PC-3 (cell line): ENCODE results near the gene RUFY1. TPM values are rescaled to one million over a fixed set of nuclear protein-coding genes. Genes with fewer than 3 reads are reported as not detected.
A peak's percentile ranks its signal among the peaks of the same experiment; 100 is the strongest.
"Not testable (repeated sequence)": the region's sequence is repeated elsewhere in the genome, so short reads cannot be mapped to it uniquely, and the experiment has no call there.

Source experiments
- ATAC-seq: fragments of 200-7000 bp; cut with Tn5 transposase; 2 replicates; pipeline ENCODE4 v1.9.1; 2020; ENCODE audit warnings: mild to moderate bottlenecking, moderate library complexity
- BruUV-seq: library from RNA; stranded (reverse); fragments of 400-500 nt; replicated peaks from 2 replicates; lab custom pipeline; 2021; lab: Mats Ljungman, UMichigan
- CTCF ChIA-PET: fragments of 300-600 bp; sonication (Branson Sonifier 250); formaldehyde crosslinking; loops from one replicate; lab custom pipeline; 2022; ENCODE audit warnings: antibody characterized with exemption; lab: Charles Lee
- POLR2A ChIA-PET: fragments of 300-600 bp; sonication (Branson Sonifier 250); formaldehyde crosslinking; loops from one replicate; lab custom pipeline; 2022; ENCODE audit warnings: antibody characterized with exemption; ENCODE audit not compliant: unreplicated experiment; lab: Charles Lee
- DNase-seq: peaks from one replicate; pipeline ENCODE4 v3.0.0-alpha.2; 2015
- H2AFZ ChIP-seq: fragments of 300-600 bp; sonication (generic); 2 replicates; pipeline ENCODE4 v1.6.0; 2016; ENCODE audit warnings: antibody characterized with exemption, low read length
- H3F3A ChIP-seq: fragments of 300-600 bp; sonication (generic); one replicate; pipeline ENCODE4 v1.6.0; 2017; ENCODE audit warnings: antibody characterized with exemption, low read length, control low read depth, mild to moderate bottlenecking; ENCODE audit not compliant: unreplicated experiment
- H3K27ac ChIP-seq: fragments of 300-600 bp; sonication (generic); 2 replicates; pipeline ENCODE4 v1.5.1; 2016; ENCODE audit warnings: mild to moderate bottlenecking, low read length
- H3K27me3 ChIP-seq: fragments of 300-600 bp; sonication (generic); 2 replicates; pipeline ENCODE4 v1.6.1; 2016; ENCODE audit warnings: low read length, mixed read lengths
- H3K36me3 ChIP-seq: fragments of 300-600 bp; sonication (generic); 2 replicates; pipeline ENCODE4 v1.6.1; 2016; ENCODE audit warnings: low read depth, mixed run types, low read length, mixed read lengths
- H3K4me1 ChIP-seq: fragments of 300-600 bp; sonication (generic); 2 replicates; pipeline ENCODE4 v1.5.1; 2016; ENCODE audit warnings: low read length; ENCODE audit not compliant: insufficient read depth
- H3K4me2 ChIP-seq: fragments of 300-600 bp; sonication (generic); 2 replicates; pipeline ENCODE4 v1.6.0; 2016; ENCODE audit warnings: low read length
- H3K4me3 ChIP-seq: fragments of 300-600 bp; sonication (generic); 2 replicates; pipeline ENCODE4 v1.5.1; 2016; ENCODE audit warnings: mild to moderate bottlenecking, low read length, mixed read lengths
- H3K79me2 ChIP-seq: fragments of 300-600 bp; sonication (generic); 2 replicates; pipeline ENCODE4 v1.6.1; 2017; ENCODE audit warnings: low read length, mixed read lengths
- H3K9ac ChIP-seq: fragments of 300-600 bp; sonication (generic); 2 replicates; pipeline ENCODE4 v1.6.0; 2016; ENCODE audit warnings: mild to moderate bottlenecking, low read length
- H3K9me2 ChIP-seq: fragments of 300-600 bp; sonication (generic); replicated peaks from 2 replicates; pipeline ENCODE4 v1.6.1; 2016; ENCODE audit warnings: mixed run types, low read length, mixed read lengths
- H3K9me3 ChIP-seq: fragments of 300-600 bp; sonication (generic); 2 replicates; pipeline ENCODE4 v1.6.1; 2016; ENCODE audit warnings: low read length, mixed read lengths
- H4K20me1 ChIP-seq: fragments of 300-600 bp; sonication (generic); 2 replicates; pipeline ENCODE4 v1.6.1; 2016; ENCODE audit warnings: low read length, mixed read lengths
- CTCF ChIP-seq: fragments of 300-600 bp; sonication (generic); conservative IDR thresholded peaks from 2 replicates; pipeline ENCODE4 v1.5.1; 2017; ENCODE audit warnings: antibody characterized with exemption, low read depth, mild to moderate bottlenecking, low read length
- EZH2 ChIP-seq: fragments of 300-600 bp; sonication (generic); IDR thresholded peaks from one replicate; pipeline ENCODE4 v1.6.1; 2017; ENCODE audit warnings: antibody characterized with exemption, mild to moderate bottlenecking, low read length; ENCODE audit not compliant: unreplicated experiment
- EZH2phosphoT487 ChIP-seq: fragments of 300-600 bp; sonication (generic); IDR thresholded peaks from 2 replicates; pipeline ENCODE4 v1.6.1; 2018; ENCODE audit warnings: mild to moderate bottlenecking, antibody characterized with exemption, low read length, borderline replicate concordance
- intact Hi-C: fragments of 100-400 bp; cut with micrococcal nuclease; formaldehyde crosslinking; loops from 2 replicates; pipeline ENCODE4 v1.9.0; 2023
- total RNA-seq: library from RNA; depleted of rRNA; stranded (reverse); fragments of >200 nt; gene quantifications from 2 replicates; pipeline ENCODE4 v1.2.3, GENCODE V29; 2014

RUFY1 gene
- total RNA-seq, 1 experiment from 2014 or later = 27.1 TPM

DNA sequence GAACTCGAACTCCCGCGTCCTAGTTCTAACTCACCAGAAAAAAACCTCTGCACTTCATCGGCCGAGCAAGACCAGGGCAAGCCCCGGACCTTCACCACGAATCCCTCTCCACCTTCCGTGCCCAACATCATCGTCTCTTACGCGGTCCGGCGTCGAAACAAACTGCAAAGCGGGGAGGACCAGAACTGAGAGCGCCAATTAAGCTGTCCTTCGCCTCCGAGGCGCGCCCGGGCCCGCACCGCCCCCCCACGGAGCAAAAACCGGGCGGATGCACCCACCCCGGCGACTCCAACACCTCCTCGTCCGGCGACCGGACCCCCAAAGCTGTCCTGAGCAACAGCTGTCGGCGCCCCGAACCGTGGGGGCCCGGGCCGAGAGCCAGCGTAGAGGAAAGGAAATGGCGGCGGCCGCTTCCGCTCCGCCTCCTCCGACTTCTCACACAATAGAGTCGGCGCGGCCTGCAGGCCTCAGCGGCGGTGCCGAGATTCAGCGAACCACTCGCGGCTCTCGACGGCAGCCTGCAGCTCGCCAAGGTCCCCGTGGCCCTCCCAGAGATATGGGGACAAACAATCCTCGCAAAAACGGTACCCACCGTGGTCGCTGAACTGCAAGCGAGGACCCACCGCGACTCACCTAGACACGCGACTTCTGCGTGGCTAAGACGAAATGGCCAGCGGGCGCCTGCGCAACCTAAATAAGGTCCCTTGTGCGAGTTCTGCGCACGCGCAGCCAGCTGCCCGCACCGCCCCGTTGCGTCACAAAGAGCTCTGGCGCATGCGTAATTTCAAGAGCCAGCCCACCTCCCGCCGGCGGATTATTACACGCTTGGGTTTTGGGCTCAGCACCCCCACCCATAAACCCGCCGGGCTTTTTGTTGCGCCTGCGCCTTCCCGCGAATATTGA is 72.9 kb downstream of the RUFY1 start, which contains the start of gene HNRNPH1:
Gene HNRNPH1, minus strand, starts transcription at position 669 of the 903 bp plus-strand sequence. Its CDS starts 538 bp downstream, at position 131.
- Histone ChIP-seq H4K20me1 (peaks cover 43% of the 10 kb centered on the region), H3K79me2 (peaks cover 52% of the 10 kb centered on the region), H2AFZ (peak within 1 kb of the TSS; percentile 71), H3K27me3 (no peaks in the 10 kb centered on the region), H3K36me3 (peaks cover 43% of the 10 kb centered on the region), H3K9ac (peak within 1 kb of the TSS; percentile 99), H3K4me1 (peaks cover 30% of the 10 kb centered on the region), H3K9me2 (no peaks in the 10 kb centered on the region), H3F3A (peaks cover 7% of the 10 kb centered on the region), H3K9me3 (no peaks in the 10 kb centered on the region), H3K27ac (peak within 1 kb of the TSS; percentile 75), H3K4me3 (peak within 1 kb of the TSS; percentile 98), H3K4me2 (peak within 1 kb of the TSS; percentile 95)
- no peak for TF ChIP-seq EZH2phosphoT487
- DNase-seq (peak; percentile 95), ATAC-seq (peak; percentile 55)
- POLR2A ChIA-PET = interaction anchor here (0.5 to 1.2 kb wide), 10 partner anchors 11 to 1416 kb away, joined by 3 to 10 read pairs (median 4); no protein-coding TSS in a partner anchor
- intact Hi-C loops = no loop called here
- no TSS peak for BruUV-seq
- CTCF ChIA-PET = interaction anchor here (0.5 kb wide), 1 partner anchor 57 kb away, joined by 8 read pairs; no protein-coding TSS in a partner anchor

DNA sequence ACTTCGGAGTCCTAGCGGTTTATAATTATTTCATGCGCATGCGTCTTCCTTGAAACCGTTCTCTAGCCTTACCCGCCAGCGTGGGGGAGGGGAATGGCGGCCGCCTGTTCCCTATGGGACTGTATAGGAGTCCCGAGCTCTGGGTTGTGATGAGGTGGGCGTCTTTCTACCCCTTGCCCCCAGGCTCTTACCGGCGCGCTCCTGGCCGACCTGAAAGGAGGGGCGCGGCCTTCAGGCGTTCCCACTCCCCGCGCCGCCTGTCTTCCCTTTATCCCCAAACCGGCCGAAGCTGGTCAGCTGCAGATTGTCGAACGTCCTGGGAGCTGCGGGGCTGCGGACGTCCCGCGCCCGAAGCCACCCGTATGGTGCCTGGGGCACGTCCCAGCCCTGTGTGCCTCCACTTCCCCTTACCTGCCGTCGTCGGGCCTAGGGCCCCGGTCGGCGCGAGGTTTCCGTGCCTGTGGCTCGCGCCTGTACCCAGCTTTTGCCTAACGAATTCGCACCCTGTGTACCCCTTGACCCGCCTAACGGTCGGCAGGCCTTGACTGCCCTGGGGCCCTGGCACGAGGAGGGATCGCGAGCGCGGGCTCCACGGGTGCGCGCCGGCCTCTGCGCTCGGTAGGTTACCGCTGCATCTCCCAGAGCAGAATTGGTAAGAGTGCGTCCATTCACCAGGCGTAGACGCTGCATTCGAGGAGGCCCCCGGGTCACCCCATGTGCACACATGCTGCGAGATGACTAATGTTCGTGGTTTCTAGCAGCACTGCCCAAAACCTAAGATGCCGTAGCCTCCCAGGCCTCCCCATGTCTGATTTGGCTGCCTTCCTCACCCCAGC is 73.8 kb downstream of the RUFY1 start:
- Histone ChIP-seq H3F3A (no peaks in the 10 kb centered on the region), H3K27ac (peak overlapping the region; percentile 67), H3K4me1 (peaks cover 25% of the 10 kb centered on the region), H3K79me2 (peaks cover 43% of the 10 kb centered on the region), H3K27me3 (no peaks in the 10 kb centered on the region), H3K9me2 (no peaks in the 10 kb centered on the region), H3K36me3 (peaks cover 35% of the 10 kb centered on the region), H4K20me1 (peaks cover 35% of the 10 kb centered on the region), H2AFZ (peak overlapping the region; percentile 71), H3K9me3 (no peaks in the 10 kb centered on the region), H3K4me2 (peak overlapping the region; percentile 95), H3K9ac (peak overlapping the region; percentile 84), H3K4me3 (peak overlapping the region; percentile 98)
- peak; percentile 71 for DNase-seq
- TF ChIP-seq EZH2phosphoT487 (no peak), CTCF (no peak), EZH2 (no peak)
- ChIA-PET CTCF (no interaction called here), POLR2A (interaction anchor here (0.6 to 1.2 kb wide), 9 partner anchors 12 to 1417 kb away, joined by 3 to 10 read pairs (median 4); no protein-coding TSS in a partner anchor)
- BruUV-seq = TSS peak; percentile 81
- intact Hi-C loops = no loop called here
- peak; percentile 58 for ATAC-seq

GRCh38 chr5:179624841-179625271 is 74.5 kb downstream of the RUFY1 start:
- Histone ChIP-seq H3K4me3 (peak overlapping the region; percentile 98; the same call in 1 of the 2 replicates), H3K9ac (no peak overlapping the region), H3K27ac (peak overlapping the region; percentile 67; the same call in 1 of the 2 replicates), H3K9me2 (no peaks in the 10 kb centered on the region), H3K27me3 (no peaks in the 10 kb centered on the region), H3K9me3 (no peaks in the 10 kb centered on the region), H3K4me2 (peak overlapping the region; percentile 95), H3K79me2 (peaks cover 36% of the 10 kb centered on the region), H3K4me1 (peaks cover 18% of the 10 kb centered on the region), H3K36me3 (peaks cover 27% of the 10 kb centered on the region), H2AFZ (peak overlapping the region; percentile 71; the same call in 1 of the 2 replicates), H4K20me1 (peaks cover 27% of the 10 kb centered on the region), H3F3A (no peaks in the 10 kb centered on the region)
- POLR2A ChIA-PET = no interaction called here
- no TSS peak for BruUV-seq
- DNase-seq (no peak), ATAC-seq (no peak)
- intact Hi-C loops = no loop called here
- TF ChIP-seq EZH2phosphoT487 = no peak
- no peak for TF ChIP-seq EZH2
- no peak for TF ChIP-seq CTCF
- CTCF ChIA-PET = no interaction called here

- H3K27ac ChIP-seq, H3K4me1 ChIP-seq, CTCF ChIA-PET, H3K9me2 ChIP-seq, BruUV-seq, H3K27me3 ChIP-seq, H3K79me2 ChIP-seq, H3F3A ChIP-seq, H3K36me3 ChIP-seq, H4K20me1 ChIP-seq, DNase-seq, H3K9ac ChIP-seq, H3K9me3 ChIP-seq, intact Hi-C loops: not testable (repeated sequence)
- peak overlapping the region; percentile 78 for H3K4me2 ChIP-seq
- 0 out of 2 replicates have a peak overlapping the region, but pooled peaks have one; percentile 55 for H2AFZ ChIP-seq
- peak overlapping the region; percentile 62 for H3K4me3 ChIP-seq
- POLR2A ChIA-PET = interaction anchor here (0.8 kb wide), 1 partner anchor 1252 kb away, joined by 4 read pairs; no protein-coding TSS in a partner anchor
- ATAC-seq = peak; percentile 70
These were observed 83.4 kb downstream of the RUFY1 start for GRCh38 chr5:179633501-179634369.
